GM19324 (cell line): ENCODE measurements around the gene IL36RN.
"Not testable (repeated sequence)": the region's sequence is repeated elsewhere in the genome, so short reads cannot be mapped to it uniquely, and the experiment has no call there.

ENCODE experiments used
- ATAC-seq: cut with Tn5 transposase; IDR thresholded peaks from one replicate; pipeline ENCODE4 v1.9.1; 2021; ENCODE audit warnings: mild to moderate bottlenecking, moderate library complexity; ENCODE audit not compliant: unreplicated experiment, low FRiP score

The IL36RN gene

DNA sequence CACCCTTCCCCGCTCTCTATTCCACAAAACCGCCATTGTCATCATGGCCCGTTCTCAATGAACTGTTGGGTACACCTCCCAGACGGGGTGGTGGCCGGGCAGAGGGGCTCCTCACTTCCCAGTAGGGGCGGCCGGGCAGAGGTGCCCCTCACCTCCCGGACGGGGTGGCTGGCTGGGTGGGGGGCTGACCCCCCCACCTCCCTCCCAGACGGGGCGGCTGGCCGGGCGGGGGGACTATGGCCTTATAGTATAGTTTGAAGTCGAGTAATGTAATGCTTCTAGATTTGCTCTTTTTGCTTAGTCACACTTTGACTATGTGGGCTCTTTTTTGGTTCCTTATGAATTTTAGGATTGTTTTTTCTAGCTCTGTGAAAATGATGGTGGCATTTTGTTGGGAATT is 37.3 kb downstream of the IL36RN start:
- not testable (repeated sequence) for ATAC-seq

DNA sequence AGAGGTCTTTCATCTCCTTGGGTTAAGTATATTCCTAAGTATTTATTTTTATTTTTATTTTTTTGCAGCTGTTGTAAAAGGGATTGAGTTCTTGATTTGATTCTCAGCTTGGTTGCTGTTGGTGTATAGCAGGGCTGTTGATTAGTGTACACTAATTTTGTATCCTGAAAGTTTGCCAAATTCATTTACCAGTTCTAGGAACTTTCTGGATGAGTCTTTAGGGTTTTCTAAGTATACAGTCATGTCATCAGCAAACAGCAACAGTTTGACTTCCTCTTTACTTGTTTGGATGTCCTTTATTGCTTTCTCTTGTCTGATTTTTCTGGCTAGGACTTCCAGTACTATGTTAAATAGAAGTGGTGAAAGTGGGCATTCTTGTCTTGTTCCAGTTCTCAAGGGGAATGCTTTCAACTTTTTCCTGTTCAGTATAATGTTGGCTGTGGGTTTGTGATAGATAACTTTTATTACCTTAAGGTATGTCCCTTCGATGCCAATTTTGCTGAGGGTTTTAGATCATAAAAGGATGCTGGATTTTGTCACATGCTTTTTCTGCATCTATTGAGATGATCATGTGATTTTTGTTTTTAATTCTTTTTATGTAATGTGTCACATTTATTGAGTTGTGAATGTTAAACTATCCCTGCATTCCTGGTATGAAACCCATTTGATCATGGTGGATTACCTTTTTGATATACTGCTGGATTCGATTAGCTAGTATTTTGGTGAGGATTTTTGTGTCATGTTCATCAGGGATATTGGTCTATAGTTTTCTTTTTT is 38.0 kb downstream of the IL36RN start:
- not testable (repeated sequence) for ATAC-seq

DNA sequence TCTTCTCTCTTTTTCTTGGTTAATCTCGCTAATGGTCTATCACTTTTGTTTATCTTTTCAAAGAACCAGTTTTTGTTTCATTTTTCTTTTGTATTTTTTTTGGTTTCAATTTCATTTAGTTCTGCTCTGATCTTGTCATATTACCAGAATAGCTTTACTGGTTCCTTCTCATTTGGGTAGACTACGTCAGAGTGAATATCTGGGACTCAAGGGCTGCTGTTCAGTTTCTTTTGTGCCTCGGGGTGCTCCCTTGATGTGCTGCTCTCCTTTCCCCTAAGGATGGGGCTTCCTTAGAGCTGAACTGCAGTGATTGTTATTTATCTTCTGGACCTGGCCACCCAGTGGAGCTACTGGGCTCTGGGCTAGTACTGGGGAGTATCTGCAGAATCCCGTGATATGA is 39.0 kb downstream of the IL36RN start:
- no peak for ATAC-seq

DNA sequence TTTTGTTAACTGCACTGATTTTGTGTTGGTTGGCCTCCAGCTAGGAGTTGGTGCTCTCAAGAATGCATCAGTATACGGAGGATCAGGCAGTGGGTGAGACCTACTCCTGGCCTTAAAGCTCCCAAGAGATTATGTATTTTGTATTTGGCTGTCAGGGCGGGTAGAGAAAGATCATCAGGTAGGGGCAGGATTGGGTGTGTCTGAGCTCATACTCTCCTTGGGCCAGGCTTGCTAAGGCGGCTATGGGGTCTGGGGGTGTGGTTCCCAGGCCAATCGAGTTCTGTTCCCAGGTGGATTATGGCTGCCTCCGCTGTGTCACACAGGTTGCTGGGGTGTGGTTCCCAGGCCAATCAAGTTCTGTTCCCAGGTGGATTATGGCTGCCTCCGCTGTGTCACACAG is 39.5 kb downstream of the IL36RN start:
- no peak for ATAC-seq

DNA sequence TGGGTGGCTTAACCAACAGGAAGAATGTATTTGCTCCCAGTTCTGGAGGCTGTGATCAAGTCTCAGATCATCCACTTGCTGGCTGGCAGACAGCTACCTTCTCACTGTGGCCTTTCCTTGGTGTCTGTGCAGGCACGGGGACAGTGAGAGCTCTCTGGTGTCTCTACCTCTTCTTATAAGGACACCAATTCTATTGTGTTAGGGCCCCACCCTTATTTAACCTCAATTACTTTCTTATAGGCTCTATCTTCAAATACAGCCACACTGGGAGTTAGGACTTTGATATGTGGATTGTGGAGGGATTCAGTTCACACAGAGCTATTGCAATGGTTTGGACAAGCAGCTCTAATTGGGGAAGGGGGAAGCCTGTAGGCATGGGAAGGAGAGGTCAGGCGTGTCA is 43.1 kb downstream of the IL36RN start:
- no peak for ATAC-seq

DNA sequence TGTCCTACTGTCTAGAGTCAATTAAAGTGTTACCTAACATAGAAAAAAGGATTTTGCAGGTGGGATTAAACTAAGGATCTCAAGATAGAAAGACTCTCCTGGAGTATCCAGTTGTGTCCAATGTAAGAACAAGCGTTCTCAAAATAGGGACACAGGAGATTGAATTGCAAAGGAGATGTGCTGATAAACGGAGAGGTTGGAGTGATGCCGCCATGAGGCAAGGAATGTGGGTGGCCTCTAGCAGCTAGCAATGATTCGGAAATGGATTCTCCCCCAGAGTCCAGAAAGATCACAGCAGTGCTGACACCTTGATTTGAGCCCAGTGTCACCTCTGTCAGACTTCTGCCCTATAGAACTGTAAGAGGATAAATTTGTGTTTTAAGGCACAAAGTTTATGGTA is 44.3 kb downstream of the IL36RN start:
- no peak for ATAC-seq

DNA sequence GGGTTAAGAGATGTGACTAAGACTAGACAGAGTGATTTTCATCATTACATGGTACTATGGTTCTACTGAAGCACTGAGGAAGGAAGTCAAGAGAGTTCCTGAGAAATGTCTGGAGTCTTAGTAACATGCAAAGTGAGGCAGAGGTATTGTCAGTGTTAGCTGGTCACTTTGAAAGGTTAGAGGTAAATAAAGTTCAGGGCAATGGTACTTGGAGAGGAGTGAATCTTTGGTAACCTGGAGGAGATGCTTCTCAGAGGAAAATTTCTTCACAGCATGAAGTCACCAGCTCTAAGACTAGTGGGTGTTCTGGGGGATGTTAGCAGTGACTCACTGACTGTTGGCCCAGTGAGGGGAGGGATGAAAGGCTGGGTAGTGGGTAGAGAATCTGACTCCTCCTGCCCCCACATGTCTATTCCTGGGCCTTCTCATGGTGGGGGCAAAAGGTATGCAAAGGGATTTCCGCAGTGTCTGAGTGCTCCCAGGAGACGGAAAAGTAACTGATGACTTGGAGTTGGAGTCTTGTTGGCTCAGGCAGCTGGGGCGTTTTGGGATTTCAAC is 45.1 kb downstream of the IL36RN start:
- no peak for ATAC-seq

DNA sequence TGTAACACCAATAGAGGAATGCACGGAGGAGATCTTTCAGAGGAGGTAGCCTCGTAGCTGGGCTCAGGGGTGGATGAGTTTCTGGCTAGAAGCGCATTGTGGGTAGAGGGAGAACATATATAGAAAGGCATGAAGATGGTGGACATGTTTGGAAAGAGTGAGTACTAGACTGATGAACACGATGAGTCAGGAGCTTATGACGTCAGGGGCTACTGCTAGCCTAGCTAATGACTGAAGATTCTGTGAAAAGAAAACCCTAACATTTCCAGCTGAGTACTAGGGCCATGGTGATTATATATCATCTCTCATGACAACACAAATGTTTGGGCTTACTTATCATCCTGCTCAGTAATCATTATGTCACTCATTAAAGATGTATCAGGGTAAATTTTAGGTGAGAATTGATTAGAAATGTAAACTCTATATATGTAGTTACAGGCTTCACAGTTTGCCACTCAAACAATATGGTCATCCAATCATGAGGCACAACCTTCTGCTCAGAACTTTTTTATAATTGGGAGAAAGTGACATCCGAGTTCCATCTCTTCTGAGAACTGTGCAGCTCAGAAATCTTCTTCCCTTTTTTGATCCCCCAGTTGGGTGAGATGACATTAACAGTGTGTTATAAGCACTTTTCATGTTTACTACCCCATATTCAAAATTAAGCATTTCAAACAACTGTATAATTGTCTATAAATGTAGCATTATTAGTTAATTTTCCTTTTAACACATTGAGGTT is 46.2 kb downstream of the IL36RN start:
- ATAC-seq: no peak

DNA sequence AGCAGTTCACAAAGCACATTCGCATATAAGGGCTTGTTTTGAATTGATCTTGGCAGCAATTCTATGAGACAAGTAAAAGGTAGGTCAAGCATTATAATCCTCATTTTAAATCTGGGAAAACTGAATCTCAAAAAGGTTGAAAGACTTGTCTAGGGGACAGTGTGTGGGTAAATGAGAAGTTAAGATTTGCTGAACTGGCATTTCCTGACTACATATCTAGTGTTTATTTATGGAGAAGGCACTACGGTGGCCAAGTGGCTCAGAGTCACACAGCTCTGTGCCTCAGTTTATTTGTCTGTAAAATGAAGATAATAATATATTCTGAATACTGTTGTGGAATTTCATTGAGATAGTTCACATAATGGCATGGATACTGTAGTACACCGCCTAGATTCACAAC is 52.1 kb downstream of the IL36RN start:
- no peak for ATAC-seq

DNA sequence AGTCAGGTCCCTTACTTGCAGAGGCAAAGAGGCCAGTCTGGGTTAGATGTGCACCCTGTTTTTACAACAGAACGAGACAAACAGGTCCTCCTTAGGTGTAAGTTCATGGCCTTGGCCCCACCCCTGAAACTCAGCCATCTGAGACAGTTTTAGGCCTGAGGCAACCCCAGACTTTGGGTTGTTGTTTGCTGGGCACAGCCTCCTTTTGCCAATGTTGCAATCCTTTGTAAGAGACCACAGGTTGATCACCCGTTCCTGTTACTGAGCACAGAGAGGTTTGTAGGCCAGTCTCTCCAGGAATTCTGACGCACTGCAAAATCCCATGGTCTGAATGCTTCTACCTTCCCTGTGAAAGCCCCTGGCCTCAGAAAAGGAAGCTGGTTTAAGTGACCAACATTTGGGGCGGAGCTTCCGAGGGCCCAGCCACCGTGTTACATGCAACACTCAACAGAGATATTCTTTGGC is 52.9 kb downstream of the IL36RN start:
- ATAC-seq: no peak

DNA sequence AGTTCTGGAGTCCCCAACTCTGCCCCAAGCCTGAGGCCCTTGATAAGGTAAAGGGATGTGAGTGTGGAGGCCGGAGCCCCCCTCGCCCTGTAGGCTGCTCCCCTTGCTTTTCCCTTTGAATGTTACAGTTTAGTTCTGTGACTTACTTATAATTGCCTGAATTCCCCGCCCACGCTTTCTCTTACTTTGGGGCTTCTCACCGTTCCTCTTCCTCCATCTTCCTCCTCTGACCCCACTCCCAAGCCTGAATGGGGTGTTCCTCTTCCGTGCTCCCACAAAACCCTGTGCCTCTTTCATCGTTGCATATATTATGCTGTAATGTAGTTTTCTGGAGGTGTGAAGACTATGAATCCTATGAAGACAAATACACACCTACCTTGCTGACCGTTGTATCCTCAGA is 53.4 kb downstream of the IL36RN start:
- ATAC-seq: no peak

DNA sequence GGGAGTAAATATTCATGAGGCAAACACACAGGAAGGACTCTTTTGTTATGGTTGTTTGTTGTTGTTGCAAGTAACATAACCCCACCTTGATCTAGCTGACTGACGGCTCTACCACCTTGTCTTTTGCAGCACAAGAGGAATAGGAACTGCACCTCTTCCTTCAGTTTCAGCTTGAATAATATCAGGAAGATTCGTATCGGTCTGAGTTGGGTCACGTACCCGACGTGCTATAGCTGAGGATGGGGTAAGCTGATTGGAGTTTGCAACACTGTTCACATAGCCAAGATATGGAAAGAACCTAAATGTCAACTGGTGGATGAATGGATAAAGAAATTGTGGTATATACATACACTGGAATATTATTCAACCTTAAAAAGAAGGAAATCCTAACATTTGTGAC is 53.9 kb downstream of the IL36RN start:
- ATAC-seq: no peak

DNA sequence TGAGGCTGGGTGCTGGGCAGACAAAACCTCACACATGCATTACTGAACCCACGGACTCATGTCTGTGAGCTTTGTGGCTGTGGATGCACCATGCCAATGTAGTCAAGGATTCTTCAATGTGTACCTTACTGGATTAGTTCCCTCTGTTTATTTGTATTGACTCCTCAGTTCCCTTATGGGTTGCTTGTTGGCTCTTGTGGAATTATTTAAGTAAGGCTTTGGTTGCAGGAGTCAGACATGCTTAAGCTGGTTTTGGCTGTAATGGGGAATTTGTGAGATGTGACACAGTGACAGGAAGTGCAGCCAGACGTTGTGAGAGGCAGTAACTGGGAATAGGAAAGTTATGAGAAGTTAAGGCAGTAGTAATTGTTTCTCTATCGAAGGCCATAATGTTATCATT is 54.8 kb downstream of the IL36RN start:
- no peak for ATAC-seq
